Bronchial epithelial cell (primary cell): ENCODE measurements around the gene GPR180. TPM values are rescaled to one million over a fixed set of nuclear protein-coding genes. Genes with fewer than 3 reads are reported as not detected.

Experiments
- DNase-seq: peaks from one replicate; pipeline ENCODE4 v3.0.0-alpha.2; 2010; ENCODE audit warnings: low read depth
- FAIRE-seq: peaks from 2 replicates; lab custom pipeline; 2011; peaks lifted over from hg19 to GRCh38; lab: Jason Lieb, UNC
- H3K27me3 ChIP-seq: 2 replicates; pipeline ENCODE4 v1.5.1; 2011; ENCODE audit warnings: low read length; ENCODE audit not compliant: control insufficient read depth, insufficient read depth
- H3K36me3 ChIP-seq: 2 replicates; pipeline ENCODE4 v1.5.1; 2011; ENCODE audit warnings: low read length; ENCODE audit not compliant: control insufficient read depth, insufficient read depth
- H3K4me3 ChIP-seq: 2 replicates; pipeline ENCODE4 v1.5.1; 2011; ENCODE audit warnings: mild to moderate bottlenecking, low read depth, low read length, control low read depth
- CTCF ChIP-seq: IDR thresholded peaks from 2 replicates; pipeline ENCODE4 v1.5.1; 2011; ENCODE audit warnings: mild to moderate bottlenecking, moderate library complexity, low read length, control low read depth, inconsistent platforms; ENCODE audit not compliant: insufficient read depth, severe bottlenecking
- total RNA-seq: library from RNA; depleted of rRNA; stranded (reverse); fragments of >200 nt; gene quantifications from 2 replicates; pipeline ENCODE4 v1.2.1, GENCODE V29; 2014

GPR180 gene
- total RNA-seq, 1 donor from 2014 or later = 12.4 TPM

GRCh38 chr13:94656766-94657165 lies 55.1 kb downstream of the GPR180 start:
- no peak for FAIRE-seq
- no peak for TF ChIP-seq CTCF
- DNase-seq = peak; percentile 91
- H3K4me3 ChIP-seq = no peak overlapping the region
- H3K36me3 ChIP-seq = no peaks in the 10 kb centered on the region
- H3K27me3 ChIP-seq = no peaks in the 10 kb centered on the region

- no peaks in the 10 kb centered on the region for H3K36me3 ChIP-seq
- H3K4me3 ChIP-seq = no peak overlapping the region
- no peak for TF ChIP-seq CTCF
- no peak for FAIRE-seq
- peak; percentile 48 for DNase-seq
- H3K27me3 ChIP-seq = no peaks in the 10 kb centered on the region
These were observed 55.5 kb downstream of the GPR180 start for GRCh38 chr13:94657167-94657566.

GRCh38 chr13:94658926-94659597 lies 57.4 kb downstream of the GPR180 start:
- TF ChIP-seq CTCF = no peak
- no peak for FAIRE-seq
- Histone ChIP-seq H3K4me3 (no peak overlapping the region), H3K27me3 (no peaks in the 10 kb centered on the region), H3K36me3 (no peaks in the 10 kb centered on the region)
- peak; percentile 21 for DNase-seq

GRCh38 chr13:94659598-94659946 lies 57.9 kb downstream of the GPR180 start:
- TF ChIP-seq CTCF = no peak
- DNase-seq = no peak
- Histone ChIP-seq H3K36me3 (no peaks in the 10 kb centered on the region), H3K4me3 (no peak overlapping the region), H3K27me3 (no peaks in the 10 kb centered on the region)
- FAIRE-seq = no peak

GRCh38 chr13:94660695-94661326 lies 59.2 kb downstream of the GPR180 start:
- DNase-seq (peak; percentile 18), FAIRE-seq (no peak)
- H3K4me3 ChIP-seq = no peak overlapping the region
- no peaks in the 10 kb centered on the region for H3K36me3 ChIP-seq
- TF ChIP-seq CTCF = peak; percentile 9
- H3K27me3 ChIP-seq = no peaks in the 10 kb centered on the region
